HG03095 (cell line): ENCODE results near the gene PLCG2.

Experiments used
- ATAC-seq: cut with Tn5 transposase; IDR thresholded peaks from one replicate; pipeline ENCODE4 v1.9.1; 2021; ENCODE audit warnings: moderate library complexity; ENCODE audit not compliant: unreplicated experiment

PLCG2 gene

DNA sequence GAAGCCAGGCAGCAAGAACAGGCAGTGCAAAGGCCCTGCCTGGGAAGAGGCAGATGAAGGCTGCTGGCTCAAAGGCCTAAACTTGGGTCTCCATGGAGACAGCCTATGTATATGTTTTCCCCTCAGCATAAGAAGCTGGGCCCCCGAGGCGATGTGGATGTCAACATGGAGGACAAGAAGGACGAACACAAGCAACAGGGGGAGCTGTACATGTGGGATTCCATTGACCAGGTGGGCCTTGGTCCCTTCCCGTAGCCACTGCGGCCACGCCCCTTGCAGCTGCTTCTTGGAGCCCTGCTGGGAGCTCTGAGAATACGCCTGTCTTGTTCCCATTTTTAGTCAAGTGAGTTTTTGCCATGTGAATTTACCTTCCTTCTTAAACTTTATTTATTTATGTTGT is 126.2 kb downstream of the PLCG2 start:
- no peak for ATAC-seq

- no peak for ATAC-seq
Measured at GRCh38 chr16:81907681-81908080, 128.6 kb downstream of the PLCG2 start.

- ATAC-seq = no peak
Measured at GRCh38 chr16:81908466-81909262, 129.6 kb downstream of the PLCG2 start.

- no peak for ATAC-seq
Measured at GRCh38 chr16:81910366-81910885, 131.3 kb downstream of the PLCG2 start.

DNA sequence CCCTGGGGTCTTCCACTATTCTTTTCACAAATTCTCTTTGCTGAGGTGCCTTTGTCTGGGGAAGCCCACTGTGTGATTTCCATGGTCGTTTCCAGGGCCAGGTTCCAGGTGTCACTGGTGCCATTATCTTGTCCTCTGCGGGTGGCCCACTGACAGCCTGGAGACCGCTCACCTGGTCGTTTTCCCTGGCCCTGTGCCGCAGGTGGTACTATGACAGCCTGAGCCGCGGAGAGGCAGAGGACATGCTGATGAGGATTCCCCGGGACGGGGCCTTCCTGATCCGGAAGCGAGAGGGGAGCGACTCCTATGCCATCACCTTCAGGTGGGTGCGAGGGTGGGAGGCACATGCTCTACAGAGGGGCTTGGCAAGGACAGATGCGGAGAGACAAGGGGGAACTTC is 133.3 kb downstream of the PLCG2 start:
- no peak for ATAC-seq

GRCh38 chr16:81913222-81913621 is 134.1 kb downstream of the PLCG2 start:
- no peak for ATAC-seq

DNA sequence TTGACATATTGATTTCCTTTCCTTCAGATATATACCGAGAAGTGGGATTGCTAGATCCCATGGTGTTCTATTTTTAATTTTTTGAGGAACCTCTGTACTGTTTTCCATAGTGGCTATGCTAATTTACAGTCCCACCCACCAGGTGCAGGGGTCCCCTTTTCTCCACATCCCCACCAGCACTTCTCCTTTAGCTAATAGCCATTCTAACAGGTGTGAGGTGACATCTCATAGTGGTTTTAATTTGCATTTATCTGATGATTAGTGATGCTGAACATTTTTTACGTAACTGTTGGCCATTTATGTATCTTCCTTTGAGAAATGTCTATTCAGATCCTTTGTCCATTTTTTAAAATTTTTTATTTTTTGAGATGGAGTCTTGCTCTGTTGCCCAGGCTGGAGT is 138.3 kb downstream of the PLCG2 start:
- ATAC-seq = no peak

DNA sequence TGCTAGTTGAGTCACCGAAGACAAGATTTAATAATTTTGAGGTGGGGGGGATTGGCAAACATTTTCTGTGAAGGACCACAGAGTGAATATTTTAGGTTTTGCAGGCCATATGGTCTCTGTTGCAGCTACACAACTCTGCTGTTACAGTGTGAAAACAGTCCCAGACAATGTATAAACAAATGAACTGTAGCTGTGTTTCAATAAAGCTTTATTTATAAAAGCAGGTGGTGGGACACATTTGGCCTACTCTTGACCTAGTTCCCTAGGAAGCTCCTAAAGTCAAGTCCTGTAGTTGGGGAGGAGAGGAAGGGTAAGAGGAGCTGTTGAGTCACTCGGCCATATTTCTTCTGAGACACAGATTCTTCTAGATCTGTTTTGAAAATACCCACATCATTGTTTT is 139.8 kb downstream of the PLCG2 start:
- ATAC-seq = no peak

DNA sequence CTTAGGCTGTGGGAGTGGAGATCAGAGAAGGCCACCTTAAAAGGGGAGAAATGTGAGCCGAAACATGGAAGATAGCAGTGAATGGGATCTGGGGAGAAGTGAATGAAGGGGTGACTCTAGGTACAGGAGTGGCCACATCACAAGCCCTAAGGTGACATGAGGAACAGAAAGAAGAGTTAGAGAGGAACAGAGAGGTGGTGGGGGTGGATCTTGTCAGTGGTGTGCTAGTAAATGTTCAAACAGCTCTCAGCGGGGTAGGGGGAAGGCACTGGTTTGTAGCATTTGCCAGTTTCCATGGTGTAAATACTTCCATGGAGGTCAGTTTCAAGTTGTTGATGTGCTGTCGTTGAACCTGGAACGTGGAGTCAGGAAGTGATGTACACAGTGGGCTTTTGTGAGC is 141.4 kb downstream of the PLCG2 start:
- ATAC-seq = no peak

GRCh38 chr16:81921085-81921814 is 142.2 kb downstream of the PLCG2 start:
- no peak for ATAC-seq

GRCh38 chr16:81921843-81922584 is 142.9 kb downstream of the PLCG2 start:
- ATAC-seq = no peak

- ATAC-seq = no peak
Measured at GRCh38 chr16:81923296-81923695, 144.2 kb downstream of the PLCG2 start.

GRCh38 chr16:81925016-81925415 is 145.9 kb downstream of the PLCG2 start:
- no peak for ATAC-seq

DNA sequence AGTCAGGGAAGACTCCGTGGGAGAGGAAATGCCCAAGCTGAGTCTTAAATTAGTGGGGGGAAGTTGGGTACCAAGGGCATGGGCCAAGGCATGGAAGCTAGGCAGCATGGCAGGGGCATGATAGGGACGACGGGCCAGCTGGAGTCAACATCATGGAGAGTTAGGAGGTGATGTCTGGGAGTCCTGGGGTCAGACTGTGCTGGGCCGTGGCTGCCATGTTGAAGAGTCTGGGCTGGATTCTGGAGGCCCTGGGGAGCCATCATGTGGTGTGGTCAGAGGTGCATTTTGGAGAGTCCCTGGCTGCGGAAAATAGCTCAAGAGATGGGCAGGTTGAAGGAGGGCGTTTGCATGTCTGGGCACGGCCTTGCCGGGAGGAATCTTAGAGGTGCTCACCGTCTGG is 146.9 kb downstream of the PLCG2 start:
- ATAC-seq = no peak

DNA sequence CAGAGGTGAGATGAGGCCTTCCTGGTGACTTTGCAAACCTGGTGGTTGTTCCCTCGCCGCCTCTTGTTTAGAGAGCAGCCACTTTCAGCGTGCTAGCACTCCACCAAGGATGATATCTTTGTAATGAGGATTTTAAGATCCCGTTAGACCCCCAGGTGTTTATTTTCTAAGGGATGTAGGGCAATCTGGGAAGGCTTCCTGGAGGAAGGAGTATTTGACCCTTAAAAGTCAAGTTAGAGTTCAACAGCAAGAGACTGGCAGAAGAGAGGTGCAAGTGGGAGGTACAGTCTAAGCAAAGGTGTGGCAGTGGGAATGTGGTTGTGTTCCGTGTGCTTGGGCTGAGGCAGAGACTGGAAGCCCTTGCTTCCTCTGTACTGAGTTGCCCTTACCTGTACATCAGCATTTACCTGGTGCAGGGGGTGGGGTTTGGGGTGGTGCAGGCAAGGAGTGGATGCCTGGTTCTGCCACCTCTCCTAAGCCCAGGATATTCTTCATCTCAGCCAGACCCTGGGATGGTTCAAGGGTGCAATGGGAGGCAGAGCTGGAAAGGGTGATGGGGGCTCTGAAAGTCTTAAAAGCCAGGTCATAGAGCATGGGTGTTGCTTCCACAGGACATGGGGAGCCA is 148.6 kb downstream of the PLCG2 start:
- no peak for ATAC-seq

DNA sequence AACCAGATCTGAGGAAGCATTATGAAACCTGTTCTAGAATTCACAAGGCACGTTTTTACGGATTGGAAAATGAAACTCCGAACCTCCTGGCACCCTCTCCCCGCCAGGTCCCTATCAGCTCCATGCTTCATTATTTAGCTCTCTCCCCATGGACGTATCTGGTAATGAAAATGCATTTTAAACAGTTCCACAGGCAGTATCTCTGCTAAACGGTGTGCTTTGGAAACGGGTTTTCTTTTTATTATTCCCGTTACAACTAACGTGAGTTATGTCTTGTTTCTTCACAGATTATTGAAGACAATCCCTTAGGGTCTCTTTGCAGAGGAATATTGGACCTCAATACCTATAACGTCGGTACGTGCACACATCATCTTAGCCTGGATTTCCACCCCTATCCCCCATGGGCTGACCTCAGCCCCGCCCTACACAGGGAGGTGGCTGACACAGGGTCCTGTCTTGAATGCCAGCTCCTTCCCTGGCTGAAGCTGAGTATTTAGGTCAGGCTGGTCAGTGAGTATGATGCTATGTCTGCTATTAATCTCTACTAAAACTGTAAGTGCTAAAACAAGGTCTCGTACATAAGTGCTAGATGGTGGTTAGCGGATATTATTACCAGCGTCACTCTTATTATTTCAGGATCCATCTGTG is 149.3 kb downstream of the PLCG2 start:
- no peak for ATAC-seq

- no peak for ATAC-seq
Measured at GRCh38 chr16:81928975-81929374, 149.9 kb downstream of the PLCG2 start.

DNA sequence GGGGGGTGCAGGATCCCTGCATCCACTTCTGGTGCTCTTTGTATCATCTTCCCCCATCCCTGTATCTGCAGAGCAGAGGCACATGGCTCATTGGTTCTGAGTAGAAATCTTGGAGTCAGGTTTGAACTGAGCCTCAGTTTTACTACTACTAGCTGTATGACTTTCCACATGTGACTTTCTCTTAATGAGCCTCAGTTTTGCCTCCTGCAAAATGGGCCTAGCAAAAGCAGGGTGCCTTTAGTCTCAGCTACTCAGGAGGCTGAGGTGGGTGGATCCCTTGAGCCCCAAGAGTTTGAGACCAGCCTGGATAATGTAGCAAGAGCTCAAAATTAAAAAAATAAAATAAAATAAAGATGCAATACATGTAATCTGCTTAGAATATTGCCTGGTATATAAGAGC is 150.8 kb downstream of the PLCG2 start:
- no peak for ATAC-seq

GRCh38 chr16:81931927-81932326 is 152.8 kb downstream of the PLCG2 start:
- ATAC-seq = no peak

DNA sequence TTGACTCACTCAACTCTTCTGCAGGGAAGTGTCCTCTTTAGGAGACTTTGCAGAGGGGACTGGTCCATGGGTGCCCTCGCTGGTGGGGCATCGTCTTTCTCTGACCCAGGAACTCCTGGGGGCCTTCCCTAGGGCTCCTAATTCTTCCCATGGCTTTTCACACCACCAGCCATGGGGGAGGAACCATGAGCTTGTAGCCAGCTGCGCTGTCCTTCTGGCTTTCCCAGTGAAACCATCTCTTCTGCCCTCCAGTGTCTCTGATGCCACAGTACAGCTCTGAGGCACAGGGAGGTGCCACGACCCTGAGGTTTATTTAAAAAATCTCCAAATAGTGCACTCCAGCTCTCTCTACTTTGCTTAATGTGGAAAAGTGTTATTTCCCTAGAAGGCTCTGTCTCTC is 153.6 kb downstream of the PLCG2 start:
- no peak for ATAC-seq

DNA sequence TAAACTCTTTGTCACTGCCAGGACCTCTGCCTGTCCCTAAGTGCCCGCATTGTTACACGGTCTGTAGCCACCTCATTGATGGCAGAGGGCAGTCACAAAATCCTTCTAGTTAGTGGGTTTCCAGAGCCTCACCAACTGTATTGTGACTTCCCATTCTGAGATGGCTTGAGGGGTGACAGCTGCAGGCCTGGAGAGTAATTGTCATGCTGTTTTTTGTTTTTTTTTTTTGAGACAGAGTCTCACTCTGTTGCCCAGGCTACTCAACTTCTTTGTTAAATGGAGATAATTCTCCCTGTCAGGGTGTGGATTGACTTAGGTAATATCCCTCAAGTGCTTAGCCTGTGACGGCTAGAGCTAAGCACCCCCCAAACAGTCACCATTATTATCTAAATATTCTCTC is 154.3 kb downstream of the PLCG2 start:
- no peak for ATAC-seq
